ENCODE data around the gene ERO1A.

ERO1A gene

DNA sequence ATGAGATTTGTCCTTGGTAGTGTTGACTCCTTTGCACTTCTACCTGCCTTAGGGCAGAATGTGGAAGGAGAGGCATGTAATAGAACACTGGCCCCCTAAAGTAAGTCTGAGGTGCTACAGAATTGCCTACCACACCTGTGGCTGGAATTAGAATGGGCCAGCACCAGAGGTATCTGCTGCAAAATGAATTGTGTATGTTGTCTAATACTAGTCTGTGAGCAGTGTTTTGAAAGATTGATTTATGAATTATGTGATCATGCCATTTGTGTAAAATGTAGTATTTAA lies 28.9 kb upstream of the ERO1A start:
- H3K4me3 ChIP-seq, result no peak overlapping the region
- H3K4me1 ChIP-seq, result peaks cover 26% of the 10 kb centered on the region
- H3K9me3 ChIP-seq, result no peaks in the 10 kb centered on the region
- no peak overlapping the region for H3K9ac ChIP-seq
- no peak overlapping the region for H3K4me2 ChIP-seq
- H4K20me1 ChIP-seq, result peaks cover 53% of the 10 kb centered on the region
- peaks cover 90% of the 10 kb centered on the region for H3K36me3 ChIP-seq
- H3K27me3 ChIP-seq, result no peaks in the 10 kb centered on the region
- no peak overlapping the region for H3K27ac ChIP-seq
- no peak for TF ChIP-seq Cebpa-rat (IDR thresholded peaks at IDR 0.05)

DNA sequence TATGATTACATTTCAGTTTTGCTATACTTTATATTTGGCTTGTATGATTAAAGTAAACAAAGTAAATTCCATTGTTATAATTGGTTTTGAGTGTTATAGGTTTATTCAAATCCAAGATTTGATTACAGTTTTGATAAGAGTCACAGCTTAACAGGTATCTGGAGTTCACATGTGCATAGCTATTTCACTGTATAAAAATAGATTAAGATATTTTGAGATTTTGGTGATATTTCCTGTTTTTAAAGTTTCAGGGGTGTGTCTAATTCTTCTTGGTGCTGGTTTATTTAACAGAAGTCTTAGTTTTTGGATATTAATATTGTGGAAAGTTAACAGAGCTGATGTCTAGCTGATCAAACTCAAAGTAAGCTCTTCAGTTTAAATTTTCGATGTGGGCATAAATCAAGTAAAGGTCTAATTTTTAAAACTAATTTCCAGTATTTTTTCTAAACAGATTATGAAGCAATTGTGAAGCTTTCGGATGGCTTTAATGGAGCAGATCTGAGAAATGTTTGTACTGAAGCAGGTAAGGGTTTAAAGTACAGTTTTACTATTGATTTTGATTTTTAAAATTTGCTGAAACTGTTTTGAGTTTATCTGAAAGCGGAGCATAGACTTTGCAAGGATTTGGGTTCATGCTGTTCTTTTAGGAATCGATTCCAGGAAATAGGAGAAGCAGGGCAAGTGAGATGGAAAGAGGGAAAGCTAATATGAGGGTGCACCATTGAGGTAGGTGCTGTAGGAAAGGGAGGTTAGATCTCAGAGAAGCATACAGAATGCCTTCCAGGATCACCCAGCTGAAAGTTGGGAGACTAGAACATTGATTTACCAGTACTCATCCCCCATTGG lies 28.4 kb upstream of the ERO1A start:
- no peak for TF ChIP-seq Cebpa-rat (IDR thresholded peaks at IDR 0.05)
- H3K27me3 ChIP-seq, result no peaks in the 10 kb centered on the region
- H3K9ac ChIP-seq, result no peak overlapping the region
- H3K36me3 ChIP-seq, result peaks cover 91% of the 10 kb centered on the region
- H3K4me3 ChIP-seq, result no peak overlapping the region
- peaks cover 23% of the 10 kb centered on the region for H3K4me1 ChIP-seq
- peak overlapping the region; percentile 56 for H3K4me2 ChIP-seq
- H3K9me3 ChIP-seq, result no peaks in the 10 kb centered on the region
- H3K27ac ChIP-seq, result no peak overlapping the region
- peaks cover 48% of the 10 kb centered on the region for H4K20me1 ChIP-seq

DNA sequence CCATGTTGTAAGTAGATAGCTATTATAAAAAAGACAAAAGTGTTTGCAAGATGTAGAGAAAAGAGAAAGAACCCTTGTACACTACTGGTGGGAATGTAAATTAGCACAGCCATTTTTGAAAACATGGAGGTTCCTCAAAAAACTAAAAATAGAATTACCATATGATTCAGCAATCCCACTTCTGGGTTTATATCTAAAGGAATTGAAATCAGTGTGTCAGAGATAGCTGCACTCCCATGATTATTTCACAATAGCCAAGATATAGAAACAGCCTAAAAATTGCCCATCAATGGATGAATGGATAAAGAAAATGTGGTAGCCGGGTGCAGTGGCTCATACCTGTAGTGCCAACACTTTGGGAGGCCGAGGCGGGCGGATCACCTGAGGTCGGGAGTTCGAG lies 20.8 kb upstream of the ERO1A start:
- H3K4me2 ChIP-seq, result no peak overlapping the region
- no peaks in the 10 kb centered on the region; the same call in 1 of the 2 replicates for H3K4me1 ChIP-seq
- H3K36me3 ChIP-seq, result peaks cover 96% of the 10 kb centered on the region
- H3K27me3 ChIP-seq, result no peaks in the 10 kb centered on the region
- no peak overlapping the region for H3K9ac ChIP-seq
- H3K4me3 ChIP-seq, result no peak overlapping the region
- no peaks in the 10 kb centered on the region for H3K9me3 ChIP-seq
- H3K27ac ChIP-seq, result no peak overlapping the region
- TF ChIP-seq Cebpa-rat (IDR thresholded peaks at IDR 0.05), result no peak
- H4K20me1 ChIP-seq, result peaks cover 19% of the 10 kb centered on the region

DNA sequence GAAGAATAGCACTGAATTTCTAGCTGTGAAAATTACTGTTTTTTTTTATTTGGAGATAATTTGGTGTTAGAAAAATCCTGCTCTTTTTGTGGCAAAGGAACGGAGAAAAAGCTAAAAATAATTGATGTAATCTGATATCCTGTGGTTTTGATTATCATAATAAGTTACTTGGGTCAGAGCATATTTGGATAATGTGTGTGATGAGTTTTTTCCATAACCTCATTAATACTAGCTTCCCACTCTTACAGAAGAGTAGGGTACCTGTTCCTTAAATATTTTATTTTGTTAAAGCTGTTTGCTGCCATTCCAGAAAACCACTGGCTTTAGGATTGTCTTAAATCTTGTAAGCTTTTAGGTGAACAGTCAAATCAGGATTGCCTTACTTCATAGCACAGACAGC lies 16.3 kb upstream of the ERO1A start:
- Histone ChIP-seq H3K4me1 (peaks cover 15% of the 10 kb centered on the region), H3K9ac (no peak overlapping the region), H3K27me3 (no peaks in the 10 kb centered on the region), H3K9me3 (no peaks in the 10 kb centered on the region), H3K27ac (no peak overlapping the region), H3K4me3 (no peak overlapping the region), H4K20me1 (peaks cover 43% of the 10 kb centered on the region), H3K36me3 (peaks cover 75% of the 10 kb centered on the region), H3K4me2 (no peak overlapping the region)
- no peak for TF ChIP-seq Cebpa-rat (IDR thresholded peaks at IDR 0.05)

DNA sequence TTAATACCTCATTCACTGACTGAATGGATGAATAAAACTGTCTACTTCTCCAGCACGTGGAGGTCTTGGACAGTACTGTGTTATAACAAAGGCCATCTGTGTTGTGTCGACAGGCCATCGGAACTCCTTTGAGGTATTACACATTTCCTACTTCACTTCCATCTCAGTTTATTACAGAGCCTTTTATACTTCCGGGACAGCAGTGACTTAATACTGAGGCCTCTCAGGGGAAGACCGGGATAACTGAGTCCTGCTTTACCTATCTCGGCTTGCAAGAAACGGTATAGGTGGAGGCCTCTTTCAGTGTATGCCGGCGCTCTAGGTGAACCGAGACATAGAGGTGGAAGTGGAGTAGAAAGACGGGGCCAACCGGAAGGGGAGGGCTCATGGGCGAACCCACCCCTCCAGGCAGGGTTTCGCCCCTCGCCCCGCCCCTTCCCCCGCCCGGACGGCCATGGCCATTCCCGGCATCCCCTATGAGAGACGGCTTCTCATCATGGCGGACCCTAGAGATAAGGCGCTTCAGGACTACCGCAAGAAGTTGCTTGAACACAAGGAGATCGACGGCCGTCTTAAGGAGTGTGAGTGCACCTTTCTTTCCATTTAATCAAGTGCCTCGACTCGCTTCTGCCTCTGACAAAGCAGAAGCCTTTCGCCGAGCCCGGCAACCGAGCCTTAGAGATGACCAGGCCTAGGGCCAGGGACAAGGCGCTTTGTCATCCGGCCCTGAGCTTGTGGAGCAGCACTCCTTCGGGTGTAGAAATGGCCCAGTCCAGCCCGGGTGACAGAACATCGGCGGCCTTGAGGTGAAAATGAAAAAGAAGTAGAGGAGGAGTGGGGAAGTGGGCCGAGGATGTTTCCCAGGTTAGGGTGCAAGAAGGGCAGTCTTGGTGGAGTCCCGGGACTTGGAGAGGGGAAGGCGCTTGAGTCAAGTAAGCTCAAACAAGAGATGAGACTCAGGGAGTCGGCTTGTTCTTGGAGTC lies 11.7 kb upstream of the ERO1A start, which contains the start of gene PSMC6:
PSMC6 (plus strand) TSS at position 477 of the 983 bp plus-strand sequence; CDS start at position 497, 20 bp downstream.
- peak within 1 kb of the TSS; percentile 94 for H3K4me3 ChIP-seq
- H3K9ac ChIP-seq, result peak within 1 kb of the TSS; percentile 96

DNA sequence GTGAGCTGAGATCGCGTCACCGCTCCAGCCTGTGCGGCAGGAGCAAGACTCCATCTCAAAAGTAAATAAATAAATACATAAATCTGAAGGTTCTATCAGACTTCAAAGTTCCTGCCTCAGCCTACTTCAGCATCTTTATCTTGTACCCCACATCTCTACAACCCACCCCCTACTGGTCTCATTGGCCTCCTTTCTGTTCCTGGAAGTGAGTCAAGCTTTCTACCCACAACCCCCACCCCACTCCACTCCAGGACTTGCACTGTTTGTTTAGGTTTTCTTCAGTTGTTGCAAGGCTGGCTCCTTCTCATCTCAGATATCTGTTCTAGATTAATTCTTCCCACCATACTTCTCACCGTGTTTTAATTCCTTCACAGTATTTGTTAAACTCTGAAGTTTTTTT lies 10.9 kb upstream of the ERO1A start:
- Histone ChIP-seq H3K9ac (peak overlapping the region; percentile 96), H3K4me1 (peaks cover 23% of the 10 kb centered on the region), H3K27ac (peak overlapping the region; percentile 92)

More for the DNA sequence above, 11.7 kb upstream of the ERO1A start, which contains the start of gene PSMC6:
- H3K4me1 ChIP-seq, result peaks cover 23% of the 10 kb centered on the region
- peaks cover 29% of the 10 kb centered on the region; the same call in 1 of the 2 replicates for H4K20me1 ChIP-seq
- no peaks in the 10 kb centered on the region for H3K9me3 ChIP-seq
- peak within 1 kb of the TSS; percentile 92 for H3K27ac ChIP-seq
- no peaks in the 10 kb centered on the region for H3K27me3 ChIP-seq
- no peak for TF ChIP-seq Cebpa-rat (IDR thresholded peaks at IDR 0.05)
- H3K4me2 ChIP-seq, result peak within 1 kb of the TSS; percentile 88
- peaks cover 28% of the 10 kb centered on the region for H3K36me3 ChIP-seq

DNA sequence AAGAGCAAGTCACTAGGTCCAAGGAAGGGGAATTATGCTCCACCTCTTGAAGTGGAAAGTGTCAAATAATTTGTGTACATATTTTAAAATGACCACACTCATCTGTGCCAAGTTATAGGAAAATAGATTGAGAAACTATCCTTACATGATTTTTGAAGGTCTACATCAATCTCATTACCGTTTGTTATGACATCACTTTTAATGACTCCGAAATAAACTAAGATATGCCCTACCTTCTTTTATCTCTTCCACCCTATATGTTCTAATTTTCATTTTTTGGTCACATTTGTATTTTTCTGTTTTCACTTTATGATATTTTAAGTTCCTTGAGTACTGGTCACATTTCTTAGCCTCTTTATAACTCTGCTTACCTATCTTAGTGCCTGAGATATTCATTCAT lies 8.3 kb upstream of the ERO1A start:
- Histone ChIP-seq H3K4me1 (peaks cover 25% of the 10 kb centered on the region), H3K36me3 (no peaks in the 10 kb centered on the region; the same call in 1 of the 2 replicates), H4K20me1 (peaks cover 15% of the 10 kb centered on the region; the same call in 1 of the 2 replicates), H3K27me3 (no peaks in the 10 kb centered on the region), H3K9me3 (no peaks in the 10 kb centered on the region), H3K4me2 (no peak overlapping the region), H3K4me3 (no peak overlapping the region), H3K9ac (no peak overlapping the region), H3K27ac (no peak overlapping the region)
- no peak for TF ChIP-seq Cebpa-rat (IDR thresholded peaks at IDR 0.05)

More for the DNA sequence above, 10.9 kb upstream of the ERO1A start:
- H3K27me3 ChIP-seq, result no peaks in the 10 kb centered on the region
- peaks cover 21% of the 10 kb centered on the region for H3K36me3 ChIP-seq
- peaks cover 29% of the 10 kb centered on the region; the same call in 1 of the 2 replicates for H4K20me1 ChIP-seq
- H3K4me3 ChIP-seq, result peak overlapping the region; percentile 94
- H3K4me2 ChIP-seq, result peak overlapping the region; percentile 88
- TF ChIP-seq Cebpa-rat (IDR thresholded peaks at IDR 0.05), result no peak
- H3K9me3 ChIP-seq, result no peaks in the 10 kb centered on the region

DNA sequence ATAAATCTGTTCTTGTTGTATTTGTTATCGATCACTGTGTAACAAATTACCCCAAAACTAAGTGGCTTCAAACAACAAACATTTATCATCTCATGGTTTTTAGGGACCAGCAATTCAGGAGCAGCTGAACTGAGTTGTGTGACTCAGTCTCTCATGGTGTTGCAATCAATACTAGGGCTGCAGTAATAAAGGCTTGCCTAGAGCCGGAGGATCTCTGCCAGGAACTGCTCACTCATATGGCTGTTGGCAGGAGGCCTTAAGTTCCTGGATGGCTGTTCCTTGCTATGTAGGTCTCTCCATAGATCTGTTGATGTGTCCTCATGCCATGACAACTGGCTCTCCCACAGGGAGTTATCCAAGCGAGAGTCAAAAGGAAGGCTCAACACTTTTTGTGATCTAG lies 7.9 kb upstream of the ERO1A start:
- Histone ChIP-seq H3K9ac (no peak overlapping the region), H4K20me1 (peaks cover 11% of the 10 kb centered on the region; the same call in 1 of the 2 replicates), H3K4me1 (peaks cover 21% of the 10 kb centered on the region), H3K4me2 (no peak overlapping the region), H3K4me3 (no peak overlapping the region), H3K36me3 (no peaks in the 10 kb centered on the region; the same call in 1 of the 2 replicates), H3K27ac (no peak overlapping the region), H3K27me3 (no peaks in the 10 kb centered on the region), H3K9me3 (no peaks in the 10 kb centered on the region)
- no peak for TF ChIP-seq Cebpa-rat (IDR thresholded peaks at IDR 0.05)

DNA sequence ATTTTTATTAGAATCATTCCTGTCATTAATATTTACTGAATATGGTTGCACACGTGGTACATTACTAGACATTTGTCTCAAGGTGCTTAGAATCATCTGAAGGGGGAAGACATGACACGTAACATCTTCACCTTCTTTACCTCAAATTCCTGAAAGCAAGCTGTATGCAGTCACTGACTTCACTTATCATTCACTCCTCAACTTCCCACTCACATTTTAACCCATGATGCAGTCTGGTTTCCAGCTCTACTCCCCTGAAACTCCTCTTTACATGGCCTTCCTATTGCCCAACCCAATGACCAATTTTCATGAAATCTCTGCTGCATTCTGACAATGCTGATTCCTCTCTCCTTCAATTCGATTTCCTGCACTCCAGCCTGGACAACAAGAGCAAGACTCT lies 5.9 kb upstream of the ERO1A start:
- peaks cover 15% of the 10 kb centered on the region for H3K4me1 ChIP-seq
- no peaks in the 10 kb centered on the region for H3K9me3 ChIP-seq
- H3K27me3 ChIP-seq, result no peaks in the 10 kb centered on the region
- no peaks in the 10 kb centered on the region for H3K36me3 ChIP-seq
- no peak overlapping the region for H3K4me2 ChIP-seq
- no peak overlapping the region for H3K4me3 ChIP-seq
- no peak for TF ChIP-seq Cebpa-rat (IDR thresholded peaks at IDR 0.05)
- H3K9ac ChIP-seq, result no peak overlapping the region
- H4K20me1 ChIP-seq, result no peaks in the 10 kb centered on the region
- H3K27ac ChIP-seq, result no peak overlapping the region
